ENCODE measurements around the gene RAP1GDS1.
"Not testable (repeated sequence)": the region's sequence is repeated elsewhere in the genome, so short reads cannot be mapped to it uniquely, and the experiment has no call there.

Gene RAP1GDS1

DNA sequence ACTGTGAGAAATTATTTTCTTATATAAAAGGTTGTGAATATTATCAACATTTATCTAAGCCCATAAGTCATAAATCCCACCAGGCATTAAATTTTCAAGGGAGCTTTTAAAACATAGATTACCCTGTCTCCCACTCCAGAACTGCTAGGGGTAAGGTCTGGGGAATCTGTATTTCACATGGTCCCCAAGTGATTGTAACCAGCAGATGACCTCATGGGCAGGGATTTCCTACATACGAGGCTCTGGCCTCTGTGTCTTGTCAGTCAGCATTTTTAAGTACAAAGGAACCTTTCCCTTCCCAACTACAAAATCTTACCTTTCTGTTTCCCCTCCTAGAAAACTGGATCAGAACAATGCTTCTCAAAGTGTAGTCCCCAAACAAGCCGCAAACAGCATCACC, 208.6 kb downstream of the RAP1GDS1 start:
- no peak overlapping the region for H3K9ac ChIP-seq (ENCODE audit: low read length)
- no peak overlapping the region for H3K27ac ChIP-seq (ENCODE audit: low read depth, low read length)
- H3K4me3 ChIP-seq (ENCODE audit: low read depth in 1 of 2, low read length in 2 of 2), result no peak overlapping the region
- H3K9me3 ChIP-seq (ENCODE audit: low read length), result no peaks in the 10 kb centered on the region
- H3K27me3 ChIP-seq (ENCODE audit: control insufficient read depth in 1 of 2, insufficient read depth in 2 of 2, low read length in 2 of 2), result no peaks in the 10 kb centered on the region
- H3K36me3 ChIP-seq (ENCODE audit: insufficient read depth, low read length), result no peaks in the 10 kb centered on the region
- H3K4me1 ChIP-seq (ENCODE audit: insufficient read depth, low read length), result peaks cover 11% of the 10 kb centered on the region

DNA sequence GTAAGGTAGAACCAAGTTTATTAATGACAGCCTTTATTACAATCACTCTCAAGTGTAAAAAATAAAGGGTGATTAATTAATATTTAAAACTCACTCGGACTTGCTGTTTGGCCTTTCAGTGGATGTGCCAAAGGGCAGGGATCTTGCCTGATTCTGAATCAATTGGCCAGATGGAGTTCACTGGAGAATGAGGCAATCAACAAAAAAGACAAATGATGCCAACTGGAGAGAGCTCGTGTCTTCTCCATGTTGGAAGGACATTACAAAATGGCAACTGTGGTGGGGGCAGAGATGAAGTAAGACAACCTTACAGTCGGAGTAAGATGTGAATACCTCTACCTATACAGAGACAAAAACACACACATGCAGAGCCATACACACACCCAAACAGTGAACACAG, 209.2 kb downstream of the RAP1GDS1 start:
- Histone ChIP-seq H3K4me3 (ENCODE audit: low read depth in 1 of 2, low read length in 2 of 2) (no peak overlapping the region), H3K4me1 (ENCODE audit: insufficient read depth, low read length) (peaks cover 11% of the 10 kb centered on the region), H3K9me3 (ENCODE audit: low read length) (no peaks in the 10 kb centered on the region), H3K27ac (ENCODE audit: low read depth, low read length) (no peak overlapping the region), H3K27me3 (ENCODE audit: control insufficient read depth in 1 of 2, insufficient read depth in 2 of 2, low read length in 2 of 2) (no peaks in the 10 kb centered on the region), H3K36me3 (ENCODE audit: insufficient read depth, low read length) (no peaks in the 10 kb centered on the region), H3K9ac (ENCODE audit: low read length) (no peak overlapping the region)

DNA sequence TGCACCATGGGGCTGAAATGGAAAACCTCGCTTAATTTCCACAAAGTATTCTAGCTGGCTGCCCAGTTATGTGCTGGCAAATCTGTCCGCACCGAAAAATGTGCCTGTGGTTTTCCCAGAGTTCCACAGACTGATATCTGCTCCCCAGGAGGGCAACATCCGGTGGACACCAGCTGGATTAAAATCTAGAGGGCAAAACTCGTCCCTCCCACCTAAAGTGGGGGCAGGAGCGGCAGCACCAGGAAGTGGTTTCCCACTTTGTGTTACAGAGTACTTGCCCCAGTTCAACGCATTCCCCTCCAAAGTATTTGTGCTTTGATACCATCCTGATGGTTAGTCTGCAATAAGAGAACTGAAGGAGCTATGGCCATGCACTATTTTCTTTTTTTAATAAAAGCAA, 209.6 kb downstream of the RAP1GDS1 start:
- Histone ChIP-seq H3K9ac (ENCODE audit: low read length) (no peak overlapping the region), H3K27me3 (ENCODE audit: control insufficient read depth in 1 of 2, insufficient read depth in 2 of 2, low read length in 2 of 2) (no peaks in the 10 kb centered on the region), H3K4me3 (ENCODE audit: low read depth in 1 of 2, low read length in 2 of 2) (no peak overlapping the region), H3K4me1 (ENCODE audit: insufficient read depth, low read length) (peaks cover 11% of the 10 kb centered on the region), H3K36me3 (ENCODE audit: insufficient read depth, low read length) (no peaks in the 10 kb centered on the region), H3K27ac (ENCODE audit: low read depth, low read length) (no peak overlapping the region), H3K9me3 (ENCODE audit: low read length) (no peaks in the 10 kb centered on the region)

DNA sequence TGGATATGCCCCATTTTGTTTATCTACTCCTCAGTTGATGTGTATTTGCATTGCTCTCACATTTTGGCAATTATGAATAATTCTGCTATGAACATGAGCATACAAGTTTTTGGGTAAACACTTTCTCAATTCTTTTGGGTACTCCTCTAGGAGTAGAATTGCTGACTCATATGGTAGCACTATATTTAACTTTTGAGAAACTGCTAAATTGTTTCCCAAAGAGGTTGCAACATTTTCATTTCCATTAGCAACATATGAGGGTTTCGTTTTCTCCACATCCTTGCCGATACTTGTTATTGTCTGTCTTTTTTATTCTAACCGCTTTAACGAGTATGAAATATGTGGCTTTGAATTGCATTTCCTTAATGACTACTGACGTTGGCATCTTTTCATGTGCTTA, 211.9 kb downstream of the RAP1GDS1 start:
- no peaks in the 10 kb centered on the region for H3K27me3 ChIP-seq (ENCODE audit: control insufficient read depth in 1 of 2, insufficient read depth in 2 of 2, low read length in 2 of 2)
- H3K4me3 ChIP-seq (ENCODE audit: low read depth in 1 of 2, low read length in 2 of 2), result no peak overlapping the region
- H3K36me3 ChIP-seq (ENCODE audit: insufficient read depth, low read length), result no peaks in the 10 kb centered on the region
- peaks cover 2% of the 10 kb centered on the region for H3K4me1 ChIP-seq (ENCODE audit: insufficient read depth, low read length)
- no peaks in the 10 kb centered on the region for H3K9me3 ChIP-seq (ENCODE audit: low read length)
- H3K27ac ChIP-seq (ENCODE audit: low read depth, low read length), result no peak overlapping the region
- H3K9ac ChIP-seq (ENCODE audit: low read length), result no peak overlapping the region

DNA sequence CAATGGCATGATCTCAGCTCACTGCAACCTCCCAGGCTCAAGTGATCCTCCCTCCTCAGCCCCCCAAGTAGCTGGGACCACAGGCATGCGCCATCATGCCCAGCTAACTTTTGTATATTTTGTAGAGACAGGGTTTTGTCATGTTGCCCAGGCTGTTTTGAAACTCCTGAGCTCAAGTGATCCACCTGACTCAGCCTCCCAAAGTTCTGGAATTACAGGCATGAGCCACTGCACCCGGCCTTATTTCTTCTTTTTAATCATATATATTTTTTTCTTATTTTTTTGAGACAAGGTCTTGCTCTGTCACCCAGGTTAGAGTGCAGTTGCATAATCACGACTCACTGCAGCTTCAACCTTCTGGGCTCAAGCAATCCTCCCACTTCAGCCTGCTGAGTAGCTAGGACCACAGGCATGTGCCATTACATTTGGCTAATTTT, 213.2 kb downstream of the RAP1GDS1 start:
- no peaks in the 10 kb centered on the region for H3K4me1 ChIP-seq (ENCODE audit: insufficient read depth, low read length)
- H3K9ac ChIP-seq (ENCODE audit: low read length), result no peak overlapping the region
- H3K27ac ChIP-seq (ENCODE audit: low read depth, low read length), result no peak overlapping the region
- no peaks in the 10 kb centered on the region for H3K36me3 ChIP-seq (ENCODE audit: insufficient read depth, low read length)
- no peaks in the 10 kb centered on the region for H3K9me3 ChIP-seq (ENCODE audit: low read length)
- H3K27me3 ChIP-seq (ENCODE audit: control insufficient read depth in 1 of 2, insufficient read depth in 2 of 2, low read length in 2 of 2), result no peaks in the 10 kb centered on the region
- no peak overlapping the region for H3K4me3 ChIP-seq (ENCODE audit: low read depth in 1 of 2, low read length in 2 of 2)

DNA sequence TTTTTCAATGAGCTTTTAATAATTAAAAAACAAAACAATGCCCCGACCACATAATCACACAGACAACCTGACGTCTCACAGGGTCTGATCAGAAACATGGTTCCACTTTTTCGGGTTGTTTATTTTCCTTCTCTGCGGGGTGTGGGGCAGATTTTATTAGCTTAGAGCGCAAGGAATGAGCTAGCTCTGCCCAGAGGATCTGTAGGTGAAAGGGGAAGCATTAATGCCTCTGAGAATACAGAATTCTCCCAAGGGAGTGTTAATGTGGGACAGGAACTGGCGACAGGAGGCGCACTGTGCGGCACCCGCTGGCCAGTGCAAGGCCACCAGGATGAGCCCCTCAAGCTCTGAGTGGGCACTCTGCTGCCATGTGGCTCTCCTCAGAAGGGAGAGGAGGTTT, 215.7 kb downstream of the RAP1GDS1 start:
- H3K27ac ChIP-seq (ENCODE audit: low read depth, low read length), result no peak overlapping the region
- H3K4me1 ChIP-seq (ENCODE audit: insufficient read depth, low read length), result no peaks in the 10 kb centered on the region
- no peaks in the 10 kb centered on the region for H3K36me3 ChIP-seq (ENCODE audit: insufficient read depth, low read length)
- no peaks in the 10 kb centered on the region for H3K27me3 ChIP-seq (ENCODE audit: control insufficient read depth in 1 of 2, insufficient read depth in 2 of 2, low read length in 2 of 2)
- H3K9ac ChIP-seq (ENCODE audit: low read length), result no peak overlapping the region
- H3K4me3 ChIP-seq (ENCODE audit: low read depth in 1 of 2, low read length in 2 of 2), result no peak overlapping the region
- H3K9me3 ChIP-seq (ENCODE audit: low read length), result no peaks in the 10 kb centered on the region

DNA sequence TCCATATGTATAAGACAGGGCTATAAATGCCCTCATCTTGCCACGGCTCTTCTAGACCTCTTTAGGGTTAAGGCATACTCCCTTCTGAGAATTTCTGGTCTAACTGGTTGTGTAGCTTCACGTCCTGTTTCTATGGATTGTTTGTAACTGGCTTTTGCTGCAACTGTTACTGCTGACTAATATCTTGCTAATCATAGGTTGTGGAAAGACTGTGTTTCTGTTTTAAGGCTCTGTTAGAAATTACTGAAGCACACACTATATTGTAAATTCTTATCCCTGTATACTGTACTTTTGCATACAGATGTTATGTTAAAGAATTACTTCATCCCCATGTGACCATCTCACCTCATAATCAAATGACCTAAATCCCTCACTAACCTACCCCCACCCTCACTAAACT, 218.4 kb downstream of the RAP1GDS1 start:
- not testable (repeated sequence) for H3K4me1 ChIP-seq (ENCODE audit: insufficient read depth, low read length); H3K27me3 ChIP-seq (ENCODE audit: control insufficient read depth in 1 of 2, insufficient read depth in 2 of 2, low read length in 2 of 2); H3K27ac ChIP-seq (ENCODE audit: low read depth, low read length); H3K9ac ChIP-seq (ENCODE audit: low read length); H3K4me3 ChIP-seq (ENCODE audit: low read depth in 1 of 2, low read length in 2 of 2); H3K36me3 ChIP-seq (ENCODE audit: insufficient read depth, low read length); H3K9me3 ChIP-seq (ENCODE audit: low read length)

DNA sequence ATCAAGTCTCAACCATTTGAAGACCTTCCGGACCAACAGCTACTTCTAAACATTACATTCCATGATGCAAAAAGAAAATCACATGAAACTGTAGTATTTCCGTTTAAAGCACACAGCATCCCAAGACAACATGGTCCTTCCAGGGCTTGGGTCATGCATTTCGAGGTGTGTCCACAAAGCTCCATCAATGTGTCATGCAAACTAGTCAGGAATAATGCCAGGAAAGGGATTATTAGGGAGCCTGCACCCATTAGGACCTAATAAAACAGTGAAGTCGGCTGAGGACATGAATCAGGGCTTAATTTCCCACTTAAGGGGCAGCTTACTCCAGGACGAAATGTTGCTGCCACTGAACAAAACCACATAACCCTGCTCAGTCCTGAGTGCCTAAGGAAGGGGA, 219.4 kb downstream of the RAP1GDS1 start:
- H3K9me3 ChIP-seq (ENCODE audit: low read length), result no peaks in the 10 kb centered on the region
- no peak overlapping the region for H3K4me3 ChIP-seq (ENCODE audit: low read depth in 1 of 2, low read length in 2 of 2)
- H3K4me1 ChIP-seq (ENCODE audit: insufficient read depth, low read length), result no peaks in the 10 kb centered on the region
- H3K27me3 ChIP-seq (ENCODE audit: control insufficient read depth in 1 of 2, insufficient read depth in 2 of 2, low read length in 2 of 2), result no peaks in the 10 kb centered on the region
- no peak overlapping the region for H3K9ac ChIP-seq (ENCODE audit: low read length)
- H3K36me3 ChIP-seq (ENCODE audit: insufficient read depth, low read length), result no peaks in the 10 kb centered on the region
- H3K27ac ChIP-seq (ENCODE audit: low read depth, low read length), result no peak overlapping the region

DNA sequence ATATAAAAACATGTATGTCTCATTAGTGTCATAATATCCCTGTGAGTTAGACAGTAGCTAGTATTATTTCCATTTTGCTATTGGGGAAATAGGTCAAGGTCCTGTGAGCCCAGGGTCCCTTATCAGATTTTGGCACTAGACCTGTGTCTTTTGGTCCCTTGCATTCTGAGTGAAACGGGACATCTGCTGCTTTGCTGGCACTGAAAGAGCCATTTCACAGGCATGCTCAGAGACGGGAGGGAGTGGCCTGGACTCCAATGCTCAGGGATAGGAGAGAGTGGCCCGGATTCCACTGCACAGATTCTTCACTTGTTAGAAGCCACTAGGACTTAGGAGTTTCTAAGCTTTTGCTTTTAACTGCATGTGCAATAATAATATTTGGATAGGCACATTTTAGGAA, 220.0 kb downstream of the RAP1GDS1 start:
- Histone ChIP-seq H3K9me3 (ENCODE audit: low read length) (no peaks in the 10 kb centered on the region), H3K36me3 (ENCODE audit: insufficient read depth, low read length) (no peaks in the 10 kb centered on the region), H3K4me3 (ENCODE audit: low read depth in 1 of 2, low read length in 2 of 2) (no peak overlapping the region), H3K9ac (ENCODE audit: low read length) (no peak overlapping the region), H3K4me1 (ENCODE audit: insufficient read depth, low read length) (no peaks in the 10 kb centered on the region), H3K27me3 (ENCODE audit: control insufficient read depth in 1 of 2, insufficient read depth in 2 of 2, low read length in 2 of 2) (no peaks in the 10 kb centered on the region), H3K27ac (ENCODE audit: low read depth, low read length) (no peak overlapping the region)

DNA sequence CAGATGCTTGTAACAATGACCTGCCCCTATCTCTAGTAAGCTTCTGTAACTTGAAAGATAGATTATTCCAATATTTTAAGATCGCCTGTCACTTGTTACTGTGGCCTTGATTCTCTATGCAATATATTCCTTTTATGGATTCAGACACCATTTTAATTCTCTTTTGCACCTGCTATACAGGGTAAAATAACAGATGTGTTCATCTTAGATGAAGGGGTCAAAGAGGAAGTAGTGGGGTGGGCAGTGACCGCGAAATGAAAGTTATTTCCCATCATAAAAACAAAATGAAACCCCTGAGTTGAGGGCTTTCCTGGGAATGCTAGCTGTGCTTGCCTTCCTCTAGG, 221.3 kb downstream of the RAP1GDS1 start:
- H3K27ac ChIP-seq (ENCODE audit: low read depth, low read length), result no peak overlapping the region
- H3K4me3 ChIP-seq (ENCODE audit: low read depth in 1 of 2, low read length in 2 of 2), result no peak overlapping the region
- H3K9me3 ChIP-seq (ENCODE audit: low read length), result no peaks in the 10 kb centered on the region
- H3K27me3 ChIP-seq (ENCODE audit: control insufficient read depth in 1 of 2, insufficient read depth in 2 of 2, low read length in 2 of 2), result no peaks in the 10 kb centered on the region
- H3K4me1 ChIP-seq (ENCODE audit: insufficient read depth, low read length), result no peaks in the 10 kb centered on the region
- H3K36me3 ChIP-seq (ENCODE audit: insufficient read depth, low read length), result no peaks in the 10 kb centered on the region
- H3K9ac ChIP-seq (ENCODE audit: low read length), result no peak overlapping the region

DNA sequence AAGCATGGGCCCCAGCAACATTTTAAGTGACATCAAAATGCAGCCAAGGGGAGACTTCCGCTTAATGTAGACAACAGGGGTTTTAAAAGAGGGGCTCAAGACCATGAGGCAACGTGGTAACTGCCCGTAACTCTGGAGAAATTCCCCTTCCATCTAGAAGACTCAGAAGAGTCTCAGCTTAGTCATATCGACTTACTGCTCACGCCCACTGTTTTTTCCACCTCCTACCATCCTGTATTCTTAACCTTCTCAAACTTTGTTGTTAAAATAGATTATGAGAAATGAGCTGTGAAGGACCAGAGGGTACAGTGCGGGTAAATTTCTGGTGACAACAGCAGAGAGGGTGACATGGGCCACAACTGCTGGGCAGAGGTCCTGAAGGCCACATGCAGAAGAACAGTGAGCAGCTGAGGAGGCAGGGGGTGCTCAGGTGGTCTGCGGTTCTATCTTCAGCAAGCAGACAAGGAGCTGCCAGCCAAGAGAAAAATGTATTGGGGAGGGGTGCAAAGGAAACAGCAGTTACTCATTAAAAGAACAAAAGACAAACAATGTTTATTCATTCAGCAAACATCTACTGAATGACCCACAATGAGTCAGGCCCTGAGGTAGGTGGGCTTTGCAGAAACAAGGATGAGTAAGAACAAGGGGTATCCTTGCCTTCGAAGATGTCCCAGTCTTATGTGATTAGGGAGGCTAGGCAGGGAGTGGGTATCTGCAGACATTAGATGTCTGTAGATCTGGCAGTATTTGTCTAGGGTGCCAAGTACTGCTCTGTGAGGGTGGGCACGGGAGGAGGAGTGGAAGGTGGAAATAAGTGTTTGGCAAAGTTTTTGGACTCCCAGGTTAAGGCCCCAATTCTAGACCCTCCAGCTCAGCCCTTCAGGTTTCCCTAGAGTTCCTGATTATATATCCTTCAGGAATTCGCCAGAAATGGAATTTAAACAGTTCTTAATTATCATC, 221.9 kb downstream of the RAP1GDS1 start:
- Histone ChIP-seq H3K27me3 (ENCODE audit: control insufficient read depth in 1 of 2, insufficient read depth in 2 of 2, low read length in 2 of 2) (no peaks in the 10 kb centered on the region), H3K36me3 (ENCODE audit: insufficient read depth, low read length) (no peaks in the 10 kb centered on the region), H3K9me3 (ENCODE audit: low read length) (no peaks in the 10 kb centered on the region), H3K4me3 (ENCODE audit: low read depth in 1 of 2, low read length in 2 of 2) (no peak overlapping the region), H3K27ac (ENCODE audit: low read depth, low read length) (no peak overlapping the region), H3K4me1 (ENCODE audit: insufficient read depth, low read length) (no peaks in the 10 kb centered on the region), H3K9ac (ENCODE audit: low read length) (no peak overlapping the region)

DNA sequence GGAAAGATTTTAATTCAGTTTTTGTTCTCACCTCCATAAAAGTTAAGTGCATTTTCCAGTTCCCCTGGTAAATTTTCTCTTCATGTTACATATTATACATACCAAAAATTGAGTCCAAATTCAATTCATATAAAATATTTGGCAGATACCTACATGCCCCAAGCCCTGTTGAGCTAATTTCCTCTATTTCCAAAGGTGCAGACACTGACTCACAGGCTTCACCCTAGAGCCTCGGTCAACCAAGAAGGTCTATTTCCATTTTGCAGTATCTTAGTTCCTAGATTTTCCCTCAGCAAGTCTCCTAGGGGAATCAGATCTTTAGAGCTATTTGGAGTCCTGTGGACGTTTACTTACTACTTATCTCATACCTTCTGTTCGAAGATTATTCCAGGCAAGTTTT, 222.8 kb downstream of the RAP1GDS1 start:
- Histone ChIP-seq H3K4me1 (ENCODE audit: insufficient read depth, low read length) (no peaks in the 10 kb centered on the region), H3K4me3 (ENCODE audit: low read depth in 1 of 2, low read length in 2 of 2) (no peak overlapping the region), H3K9ac (ENCODE audit: low read length) (no peak overlapping the region), H3K27ac (ENCODE audit: low read depth, low read length) (no peak overlapping the region), H3K36me3 (ENCODE audit: insufficient read depth, low read length) (no peaks in the 10 kb centered on the region), H3K27me3 (ENCODE audit: control insufficient read depth in 1 of 2, insufficient read depth in 2 of 2, low read length in 2 of 2) (no peaks in the 10 kb centered on the region), H3K9me3 (ENCODE audit: low read length) (no peaks in the 10 kb centered on the region)

Measured in muscle layer of colon (tissue), 2 donors.